Muscle of arm (tissue), 12 donors: ENCODE results near the gene PBRM1. TPM values are rescaled to one million over a fixed set of nuclear protein-coding genes. Genes with fewer than 3 reads are reported as not detected.
"Not testable (repeated sequence)": the region's sequence is repeated elsewhere in the genome, so short reads cannot be mapped to it uniquely, and the experiment has no call there.

Experiments
- DNase-seq: peaks from one replicate; pipeline ENCODE4 v3.0.0-alpha.2; 2013
- polyA plus RNA-seq, 12 donors: library from polyadenylated mRNA; unstranded; fragments of 120-200 nt; gene quantifications; one replicate each; pipeline ENCODE4 v1.2.1, GENCODE V29; 2013; ENCODE audit not compliant: insufficient read length in 12 of 12

Gene PBRM1
- polyA plus RNA-seq, 12 donors: 30.0 to 58.2 (median 51.9) TPM; not detected in 1

GRCh38 chr3:52527039-52527731, 158.5 kb downstream of the PBRM1 start:
- DNase-seq: no peak

- not testable (repeated sequence) for DNase-seq
Measured at GRCh38 chr3:52526671-52527038, 159.1 kb downstream of the PBRM1 start.

GRCh38 chr3:52525680-52526561, 159.8 kb downstream of the PBRM1 start:
- no peak for DNase-seq

- no peak for DNase-seq
Measured at GRCh38 chr3:52524752-52525679, 160.7 kb downstream of the PBRM1 start.

- no peak for DNase-seq
Measured at GRCh38 chr3:52524258-52524751, 161.4 kb downstream of the PBRM1 start.

- no peak for DNase-seq
Measured at GRCh38 chr3:52523386-52524257, 162.1 kb downstream of the PBRM1 start.

- DNase-seq: no peak
Measured at GRCh38 chr3:52522651-52523251, 163.0 kb downstream of the PBRM1 start.

- DNase-seq: no peak
Measured at GRCh38 chr3:52521881-52522650, 163.6 kb downstream of the PBRM1 start.

GRCh38 chr3:52521488-52521824, 164.3 kb downstream of the PBRM1 start:
- no peak for DNase-seq

GRCh38 chr3:52520716-52521487, 164.8 kb downstream of the PBRM1 start:
- no peak for DNase-seq

GRCh38 chr3:52520141-52520667, 165.5 kb downstream of the PBRM1 start:
- DNase-seq: no peak

GRCh38 chr3:52519445-52520140, 166.1 kb downstream of the PBRM1 start:
- DNase-seq: no peak

- no peak for DNase-seq
Measured at GRCh38 chr3:52518723-52519444, 166.8 kb downstream of the PBRM1 start.

- DNase-seq: no peak
Measured at GRCh38 chr3:52517796-52518722, 167.7 kb downstream of the PBRM1 start.

GRCh38 chr3:52516509-52517195, 169.1 kb downstream of the PBRM1 start:
- no peak for DNase-seq
